ENCODE results near the gene PLD2. TPM values are rescaled to one million over a fixed set of nuclear protein-coding genes. Genes with fewer than 3 reads are reported as not detected.

The PLD2 gene
- total RNA-seq, 2 donors from 2014 or later = 5.5 to 6.7 TPM

GRCh38 chr17:4872786-4873185, 65.8 kb downstream of the PLD2 start:
- Histone ChIP-seq H3K4me3 (no peak overlapping the region), H3K36me3 (no peaks in the 10 kb centered on the region), H3K27me3 (no peaks in the 10 kb centered on the region), H3K4me1 (no peaks in the 10 kb centered on the region), H3K27ac (no peak overlapping the region), H3K9me3 (no peaks in the 10 kb centered on the region)
- TF ChIP-seq CTCF (IDR thresholded peaks at IDR 0.05) = no peak
- DNase-seq (ENCODE audit: low spot score) = no peak

Other genes with a start within 250 kb of the PLD2 start
- gene GGT6, start 246.6 kb upstream of the PLD2 start, total RNA-seq = not detected
- gene SMTNL2, start 222.6 kb upstream of the PLD2 start, total RNA-seq = 10 to 100 TPM; 21.1 to 41.6 TPM
- 10 to 100 TPM; 16.9 to 65.0 TPM for gene ALOX15, start 165.5 kb upstream of the PLD2 start, total RNA-seq
- 10 to 100 TPM; 14.6 to 22.3 TPM for gene PELP1, start 103.0 kb upstream of the PLD2 start, total RNA-seq
- 10 to 100 TPM in 1 of 2 donors, 1 to 10 TPM in 1; 9.0 to 22.9 TPM for gene ARRB2, start 96.5 kb upstream of the PLD2 start, total RNA-seq
- gene MED11, start 75.7 kb upstream of the PLD2 start, total RNA-seq = 10 to 100 TPM; 25.1 to 31.2 TPM
- under 1 TPM in 1 of 2 donors, not detected in 1; 0.31 TPM for gene ZMYND15, start 67.3 kb upstream of the PLD2 start, total RNA-seq
- 10 to 100 TPM in 1 of 2 donors, 1 to 10 TPM in 1; 5.2 to 12.4 TPM for gene CXCL16, start 67.2 kb upstream of the PLD2 start, total RNA-seq
- gene TM4SF5, start 35.3 kb upstream of the PLD2 start, total RNA-seq = not detected
- gene VMO1, start 20.8 kb upstream of the PLD2 start, total RNA-seq = 1 to 10 TPM in 1 of 2 donors, not detected in 1; 3.9 TPM
- gene GLTPD2, start 18.2 kb upstream of the PLD2 start, total RNA-seq = not detected
- 100 to 1,000 TPM; 153 to 201 TPM for gene PSMB6, start 11.0 kb upstream of the PLD2 start, total RNA-seq
- gene MINK1, start 26.2 kb downstream of the PLD2 start, total RNA-seq = 10 to 100 TPM; 20.9 to 22.2 TPM
- 1 to 10 TPM; 1.7 to 4.2 TPM for gene C17orf107, start 92.4 kb downstream of the PLD2 start, total RNA-seq
- 100 to 1,000 TPM in 1 of 2 donors, 10 to 100 TPM in 1; 49.3 to 167 TPM for gene CHRNE, start 95.9 kb downstream of the PLD2 start, total RNA-seq
- not detected for gene GP1BA, start 125.1 kb downstream of the PLD2 start, total RNA-seq
- 100 to 1,000 TPM in 1 of 2 donors, 10 to 100 TPM in 1; 99.5 to 188 TPM for gene SLC25A11, start 132.9 kb downstream of the PLD2 start, total RNA-seq
- gene RNF167, start 133.1 kb downstream of the PLD2 start, total RNA-seq = 10 to 100 TPM; 66.9 to 68.6 TPM
- gene PFN1, start 141.4 kb downstream of the PLD2 start, total RNA-seq = 100 to 1,000 TPM; 218 to 425 TPM
- gene ENO3, start 144.0 kb downstream of the PLD2 start, total RNA-seq = 100 to 1,000 TPM; 235 to 563 TPM
- 100 to 1,000 TPM in 1 of 2 donors, 10 to 100 TPM in 1; 83.9 to 122 TPM for gene SPAG7, start 160.7 kb downstream of the PLD2 start, total RNA-seq
- 10 to 100 TPM; 20.3 to 24.7 TPM for gene CAMTA2, start 180.5 kb downstream of the PLD2 start, total RNA-seq
- gene INCA1, start 190.4 kb downstream of the PLD2 start, total RNA-seq = 1 to 10 TPM; 1.7 to 2.9 TPM
- 100 to 1,000 TPM; 179 to 232 TPM for gene KIF1C, start 190.8 kb downstream of the PLD2 start, total RNA-seq
- not detected for gene SLC52A1, start 228.3 kb downstream of the PLD2 start, total RNA-seq

Measured in right atrium auricular region (tissue), 2 donors.